HL-60/S4 (cell line): ENCODE data around the gene CC2D2B.
"Not testable (repeated sequence)": the region's sequence is repeated elsewhere in the genome, so short reads cannot be mapped to it uniquely, and the experiment has no call there.

ENCODE experiments used
- in situ Hi-C: fragments of 300-500 bp; cut with MboI; formaldehyde crosslinking; loops from 2 replicates; pipeline ENCODE4 v1.14.3; 2022; ENCODE audit warnings: low sequenced_read_pairs

The CC2D2B gene

GRCh38 chr10:95907456-95908253 is at the start of gene CC2D2B:
CC2D2B (plus strand) TSS chr10:95907975; CDS start chr10:95911324, 3,349 bp downstream.
- in situ Hi-C loops = no loop called here

- in situ Hi-C loops = no loop called here
Observed at GRCh38 chr10:95860166-95860940, 47.4 kb upstream of the CC2D2B start.

DNA sequence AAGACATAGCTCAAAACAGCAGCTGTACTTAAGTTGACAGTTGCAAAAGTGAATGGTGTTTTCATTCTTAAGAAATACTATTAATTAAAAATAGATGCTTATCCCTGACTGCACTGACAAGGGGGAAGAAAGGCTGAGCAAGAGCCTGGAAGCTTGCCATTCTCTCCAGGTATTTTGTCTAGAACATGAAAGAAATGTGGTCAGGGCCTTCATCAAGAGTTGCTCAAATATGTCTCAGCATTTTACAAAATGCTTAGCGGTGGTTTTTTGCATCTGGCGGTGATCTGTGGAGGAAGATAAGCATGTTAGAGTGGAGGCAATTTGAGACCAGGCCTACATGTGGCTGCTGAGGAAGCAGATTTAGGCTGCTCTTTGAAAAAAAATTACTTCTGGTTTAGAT is 46.4 kb upstream of the CC2D2B start:
- in situ Hi-C loops = no loop called here

DNA sequence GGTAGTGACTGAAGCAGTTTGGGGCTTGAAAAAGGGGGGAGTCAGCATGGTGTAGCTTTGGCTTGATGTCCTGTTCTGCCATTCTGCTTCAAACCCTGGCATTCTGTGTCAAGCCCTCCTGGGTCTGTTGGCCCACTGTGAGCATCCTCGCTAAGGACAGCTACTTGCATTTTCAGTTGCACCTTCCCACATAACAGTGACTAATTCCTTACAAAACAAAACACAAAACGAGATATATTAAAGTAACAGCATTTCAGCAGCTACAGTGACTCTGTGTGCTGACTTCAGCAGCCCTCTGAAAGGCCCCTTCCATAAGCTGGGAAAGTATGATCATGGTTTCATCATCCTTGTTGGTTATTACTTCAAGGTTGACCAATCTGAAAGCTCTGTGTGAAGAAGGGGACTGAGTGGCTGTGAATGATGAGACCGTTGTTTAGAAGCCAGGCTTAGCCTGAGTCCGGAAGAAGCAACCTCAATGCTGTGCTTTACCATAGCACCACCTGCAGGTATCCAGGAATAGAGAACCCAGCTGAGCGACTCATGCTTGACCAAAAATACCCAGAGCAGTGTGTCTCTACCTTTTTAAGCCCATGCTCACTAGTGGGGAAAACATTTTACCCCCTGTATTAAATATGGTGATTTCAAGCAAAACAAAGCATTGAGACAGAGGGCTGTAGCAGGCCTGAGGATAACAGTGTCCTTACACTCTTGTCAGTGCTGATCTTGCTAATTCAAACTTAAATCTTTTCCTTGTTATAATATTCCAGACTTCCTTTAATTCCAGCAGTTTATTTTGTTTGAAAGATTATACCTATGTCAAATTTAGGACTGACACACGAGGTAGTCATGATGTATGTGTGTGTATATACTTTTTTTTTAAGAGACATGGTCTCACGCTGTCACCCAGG is 42.6 kb upstream of the CC2D2B start:
- in situ Hi-C loops = no loop called here

DNA sequence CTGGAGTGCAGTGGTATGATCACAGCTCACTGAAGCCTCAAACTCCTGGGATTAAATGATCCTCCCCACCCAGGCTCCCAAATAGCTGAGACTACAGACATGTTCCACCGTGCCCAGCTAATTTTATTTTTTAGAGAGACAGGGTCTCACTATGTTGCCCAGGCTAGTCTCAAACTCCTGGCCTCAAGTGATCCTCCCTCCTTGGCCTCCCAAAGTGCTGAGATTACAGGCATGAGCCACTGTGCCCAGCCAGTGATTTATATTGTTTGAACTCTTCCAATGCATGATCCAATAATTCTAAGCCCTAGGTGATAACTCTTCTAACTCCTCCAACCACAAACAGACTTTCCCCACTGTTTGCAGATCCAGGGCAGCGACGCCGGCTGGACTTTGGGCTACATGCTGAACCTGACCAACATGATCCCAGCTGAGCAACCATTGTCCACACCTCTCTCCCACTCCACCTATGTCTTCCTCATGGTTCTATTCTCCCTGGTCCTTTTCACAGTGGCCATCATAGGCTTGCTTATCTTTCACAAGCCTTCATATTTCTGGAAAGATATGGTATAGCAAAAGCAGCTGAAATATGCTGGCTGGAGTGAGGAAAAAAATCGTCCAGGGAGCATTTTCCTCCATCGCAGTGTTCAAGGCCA is 41.8 kb upstream of the CC2D2B start:
- in situ Hi-C loops = no loop called here

- in situ Hi-C loops = no loop called here
Observed at GRCh38 chr10:95866467-95866842, 41.3 kb upstream of the CC2D2B start.

GRCh38 chr10:95867866-95868265 is 39.9 kb upstream of the CC2D2B start:
- in situ Hi-C loops = no loop called here

- in situ Hi-C loops = no loop called here
Observed at GRCh38 chr10:95872158-95872711, 35.5 kb upstream of the CC2D2B start.

- in situ Hi-C loops = no loop called here
Observed at GRCh38 chr10:95873139-95873538, 34.6 kb upstream of the CC2D2B start.

- in situ Hi-C loops = no loop called here
Observed at GRCh38 chr10:95873651-95874050, 34.1 kb upstream of the CC2D2B start.

DNA sequence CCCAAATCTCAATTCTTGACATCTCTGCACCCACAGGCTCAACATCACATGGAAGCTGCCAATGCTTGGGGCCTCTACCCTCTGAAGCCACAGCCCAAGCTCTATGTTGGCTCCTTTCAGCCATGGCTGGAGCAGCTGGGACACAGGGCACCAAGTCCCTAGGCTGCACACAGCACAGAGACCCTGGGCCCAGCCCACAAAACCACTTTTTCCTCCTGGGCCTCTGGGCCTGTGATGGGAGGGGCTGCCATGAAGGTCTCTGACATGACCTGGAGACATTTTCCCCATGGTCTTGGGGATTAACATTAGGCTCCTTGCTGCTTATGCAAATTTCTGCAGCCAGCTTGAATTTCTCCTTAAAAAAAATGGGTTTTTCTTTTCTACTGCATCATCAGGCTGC is 33.0 kb upstream of the CC2D2B start:
- in situ Hi-C loops = not testable (repeated sequence)

DNA sequence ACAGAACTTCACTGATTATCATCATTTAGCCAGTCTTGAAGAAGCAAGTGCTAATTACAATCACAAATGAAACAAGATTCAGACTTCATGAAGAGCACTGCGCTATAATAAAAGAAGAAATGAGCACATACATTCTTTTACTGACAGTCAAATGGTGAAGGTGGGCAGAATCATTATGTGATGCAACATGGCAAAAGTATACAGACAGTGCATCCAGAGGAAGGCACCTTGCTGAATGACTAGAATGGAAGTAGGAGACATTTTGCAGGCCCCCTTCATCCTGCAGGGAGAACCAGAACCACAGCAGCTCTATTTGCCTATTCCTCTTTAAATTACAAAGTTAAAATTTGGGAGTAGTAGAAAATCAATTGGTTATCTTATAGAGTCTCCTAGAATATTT is 31.0 kb upstream of the CC2D2B start:
- in situ Hi-C loops = no loop called here

DNA sequence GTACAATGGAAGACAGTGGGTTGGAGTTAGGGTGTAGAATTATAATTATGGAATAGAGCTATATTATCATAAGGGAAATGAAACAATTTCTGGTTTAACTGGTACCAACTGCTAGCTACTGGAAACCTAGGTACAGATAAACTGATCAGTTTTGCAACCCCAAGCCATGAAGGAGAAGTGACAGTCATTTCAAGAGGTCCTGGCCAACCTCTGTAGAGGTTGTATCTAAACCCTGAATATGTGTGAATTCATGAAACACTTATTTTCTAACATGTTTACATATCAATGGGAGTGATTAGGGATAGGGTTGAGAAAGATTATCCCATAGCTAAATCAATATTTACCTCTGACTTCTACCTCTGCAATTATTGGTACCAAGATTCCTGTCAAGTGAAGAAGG is 29.9 kb upstream of the CC2D2B start:
- in situ Hi-C loops = no loop called here

GRCh38 chr10:95880704-95881103 is 27.1 kb upstream of the CC2D2B start:
- in situ Hi-C loops = no loop called here

DNA sequence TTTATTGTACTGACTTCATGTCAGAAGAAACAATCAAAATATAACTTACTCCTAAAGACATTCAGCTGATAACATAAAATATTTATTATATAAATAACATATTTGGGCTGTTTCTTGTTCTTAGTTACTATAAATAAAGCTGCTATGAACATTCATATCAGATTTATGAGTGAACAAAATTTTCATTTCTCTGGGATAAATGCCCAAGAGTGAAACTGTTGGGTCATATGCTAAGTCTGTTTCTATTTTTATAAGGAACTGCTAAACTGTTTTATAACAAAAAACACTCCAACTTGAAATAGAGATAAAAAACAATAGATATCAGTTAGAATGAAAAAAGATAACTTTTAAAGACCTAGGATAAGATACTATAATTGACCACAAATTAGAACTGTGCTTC is 26.5 kb upstream of the CC2D2B start:
- in situ Hi-C loops = no loop called here

DNA sequence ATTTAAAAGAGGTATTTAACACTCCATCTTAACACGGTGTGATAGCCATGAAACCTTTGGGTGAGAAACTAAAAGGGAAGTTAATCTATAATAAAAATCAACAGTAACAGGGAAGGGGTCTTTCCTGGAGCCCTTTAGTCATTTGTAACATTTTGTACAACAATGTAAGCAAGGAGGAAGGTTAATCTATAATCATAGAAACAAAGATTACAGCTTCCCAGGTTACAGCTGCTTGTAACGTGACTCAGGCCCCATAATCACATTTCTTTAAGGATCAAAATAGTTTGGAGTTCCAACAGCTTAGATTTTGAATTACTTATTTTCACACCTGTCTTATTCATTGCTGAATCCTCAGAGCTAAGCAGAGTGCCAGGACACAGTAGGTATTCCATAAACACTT is 17.9 kb upstream of the CC2D2B start:
- in situ Hi-C loops = no loop called here

DNA sequence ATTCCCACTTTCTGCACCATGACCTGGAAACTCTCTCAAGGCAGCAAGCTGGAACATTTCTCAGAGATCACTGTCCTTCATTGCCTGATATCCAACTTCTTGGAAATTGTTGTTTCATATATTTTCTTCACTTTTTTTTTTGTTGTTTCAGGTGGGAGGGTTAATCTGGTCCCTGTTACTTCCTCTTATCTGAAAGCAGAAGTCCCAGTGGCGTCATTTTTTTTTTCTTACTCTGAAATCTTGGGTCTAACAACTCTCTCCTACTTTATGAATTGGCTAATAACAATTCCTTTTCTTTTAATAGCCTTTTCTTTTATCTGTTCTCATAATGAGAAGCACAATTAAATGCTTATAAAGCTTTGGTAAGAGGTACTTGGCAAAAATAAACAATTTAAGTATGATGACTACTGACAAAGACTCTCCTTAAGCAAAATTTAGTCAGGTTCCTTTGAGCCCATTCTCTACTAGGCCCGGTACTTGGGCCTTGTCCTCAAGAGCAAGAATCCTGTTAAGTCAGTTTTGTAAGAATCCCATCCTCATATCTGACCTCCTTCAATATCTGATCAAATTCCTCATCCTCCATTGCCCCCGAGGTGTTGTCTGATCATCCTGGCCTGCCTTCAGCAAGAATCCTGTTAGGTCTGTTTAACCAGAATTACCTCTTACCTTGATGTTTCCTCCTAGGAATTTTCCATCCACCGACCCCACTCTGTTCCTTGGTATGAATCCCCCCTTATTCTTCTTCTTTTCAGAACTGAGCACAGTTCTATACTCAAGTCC is 11.5 kb upstream of the CC2D2B start:
- in situ Hi-C loops = no loop called here

GRCh38 chr10:95905897-95906580 is 1.7 kb upstream of the CC2D2B start:
- in situ Hi-C loops = not testable (repeated sequence)
